WTC11 (cell line): ENCODE results near the gene TBC1D20. TPM values are rescaled to one million over a fixed set of nuclear protein-coding genes. Genes with fewer than 3 reads are reported as not detected.

Source experiments
- ATAC-seq: fragments of 200-7000 bp; cut with Tn5 transposase; 2 replicates; pipeline ENCODE4 v1.10.0; 2021; ENCODE audit warnings: mild to moderate bottlenecking, moderate library complexity
- CTCF ChIA-PET: fragments of 300-600 bp; sonication (Branson Sonifier 250); formaldehyde crosslinking; loops from one replicate; lab custom pipeline; 2021; ENCODE audit warnings: antibody characterized with exemption; lab: Charles Lee
- POLR2A ChIA-PET: fragments of 350-600 bp; sonication (Branson Sonifier 250); formaldehyde crosslinking; loops from one replicate; lab custom pipeline; 2021; ENCODE audit warnings: antibody characterized with exemption; lab: Charles Lee
- DNase-seq: peaks from one replicate; pipeline ENCODE4 v3.0.0; 2021; ENCODE audit warnings: low spot score
- H3K27ac Mint-ChIP-seq: 2 replicates; pipeline ENCODE4 v1.8.0; 2021; ENCODE audit warnings: mixed read lengths
- H3K27me3 Mint-ChIP-seq: 2 replicates; pipeline ENCODE4 v1.8.0; 2021; ENCODE audit warnings: low read depth, mild to moderate bottlenecking, moderate library complexity, mixed read lengths
- H3K36me3 Mint-ChIP-seq: 2 replicates; pipeline ENCODE4 v1.8.0; 2021; ENCODE audit warnings: mixed read lengths
- H3K4me1 Mint-ChIP-seq: 2 replicates; pipeline ENCODE4 v1.8.0; 2022; ENCODE audit warnings: mixed read lengths
- H3K4me3 Mint-ChIP-seq: 2 replicates; pipeline ENCODE4 v1.8.0; 2021; ENCODE audit warnings: mild to moderate bottlenecking, moderate library complexity, mixed read lengths
- H3K9me3 Mint-ChIP-seq: 2 replicates; pipeline ENCODE4 v1.8.0; 2021; ENCODE audit warnings: mixed read lengths
- ATF1 ChIP-seq: sonication (generic); formaldehyde crosslinking; IDR thresholded peaks from 2 replicates; pipeline ENCODE4 v1.8.1; 2023; ENCODE audit warnings: mild to moderate bottlenecking, moderate library complexity, missing genetic modification reagents
- E2F1 ChIP-seq: sonication (generic); formaldehyde crosslinking; IDR thresholded peaks from 2 replicates; pipeline ENCODE4 v1.8.0; 2022; ENCODE audit warnings: mild to moderate bottlenecking, missing genetic modification reagents
- E2F5 ChIP-seq: sonication (generic); formaldehyde crosslinking; IDR thresholded peaks from 2 replicates; pipeline ENCODE4 v1.8.1; 2022; ENCODE audit warnings: mild to moderate bottlenecking, moderate library complexity, missing genetic modification reagents
- ELF4 ChIP-seq: sonication (generic); formaldehyde crosslinking; IDR thresholded peaks from 2 replicates; pipeline ENCODE4 v1.8.1; 2022; ENCODE audit warnings: low read depth, mild to moderate bottlenecking, moderate library complexity, missing genetic modification reagents
- EMX1 ChIP-seq: fragments of 250-450 bp; sonication (Bioruptor Pico); IDR thresholded peaks from 2 replicates; pipeline ENCODE4 v1.8.0; 2021; ENCODE audit warnings: mild to moderate bottlenecking
- ERG ChIP-seq: fragments of 250-450 bp; sonication (Bioruptor Pico); IDR thresholded peaks from 2 replicates; pipeline ENCODE4 v1.8.0; 2021; ENCODE audit warnings: mild to moderate bottlenecking
- ESRRA ChIP-seq: sonication (generic); formaldehyde crosslinking; IDR thresholded peaks from 2 replicates; pipeline ENCODE4 v1.8.1; 2022; ENCODE audit warnings: mild to moderate bottlenecking, missing genetic modification reagents, borderline replicate concordance
- FOXP1 ChIP-seq: sonication (generic); formaldehyde crosslinking; IDR thresholded peaks from 2 replicates; pipeline ENCODE4 v1.8.0; 2022; ENCODE audit warnings: missing genetic modification reagents, mild to moderate bottlenecking, moderate library complexity, borderline replicate concordance
- GTF2I ChIP-seq: fragments of 250-450 bp; sonication (Bioruptor Pico); conservative IDR thresholded peaks from 2 replicates; pipeline ENCODE4 v1.4.0; 2021; ENCODE audit warnings: mild to moderate bottlenecking
- KAT7 ChIP-seq: sonication (generic); formaldehyde crosslinking; IDR thresholded peaks from 2 replicates; pipeline ENCODE4 v1.8.1; 2023; ENCODE audit warnings: missing genetic modification reagents, mild to moderate bottlenecking, borderline replicate concordance
- NFE2L1 ChIP-seq: sonication (generic); formaldehyde crosslinking; IDR thresholded peaks from 2 replicates; pipeline ENCODE4 v1.8.1; 2023; ENCODE audit warnings: missing genetic modification reagents
- RORB ChIP-seq: fragments of 250-450 bp; sonication (Bioruptor Pico); IDR thresholded peaks from 2 replicates; pipeline ENCODE4 v1.9.0; 2021; ENCODE audit warnings: mild to moderate bottlenecking
- SP1 ChIP-seq: sonication (generic); formaldehyde crosslinking; conservative IDR thresholded peaks from 2 replicates; pipeline ENCODE4 v1.8.1; 2022; ENCODE audit warnings: missing genetic modification reagents
- TCF7 ChIP-seq: sonication (generic); formaldehyde crosslinking; IDR thresholded peaks from 2 replicates; pipeline ENCODE4 v1.8.0; 2022; ENCODE audit warnings: mild to moderate bottlenecking, low read depth, missing genetic modification reagents, moderate library complexity
- TEAD1 ChIP-seq: sonication (generic); formaldehyde crosslinking; IDR thresholded peaks from 2 replicates; pipeline ENCODE4 v1.8.0; 2022; ENCODE audit warnings: mild to moderate bottlenecking, missing genetic modification reagents
- TP53 ChIP-seq: sonication (generic); formaldehyde crosslinking; IDR thresholded peaks from 2 replicates; pipeline ENCODE4 v1.8.1; 2023; ENCODE audit warnings: mild to moderate bottlenecking, missing genetic modification reagents
- ZBTB21 ChIP-seq: sonication (generic); formaldehyde crosslinking; IDR thresholded peaks from 2 replicates; pipeline ENCODE4 v1.8.1; 2023; ENCODE audit warnings: mild to moderate bottlenecking, missing genetic modification reagents, borderline replicate concordance
- ZNF138 ChIP-seq: sonication (generic); formaldehyde crosslinking; conservative IDR thresholded peaks from 2 replicates; pipeline ENCODE4 v1.8.1; 2022; ENCODE audit warnings: mild to moderate bottlenecking, moderate library complexity, missing genetic modification reagents
- ZNF232 ChIP-seq: sonication (generic); formaldehyde crosslinking; IDR thresholded peaks from 2 replicates; pipeline ENCODE4 v1.8.0; 2022; ENCODE audit warnings: mild to moderate bottlenecking, missing genetic modification reagents
- ZNF263 ChIP-seq: sonication (generic); formaldehyde crosslinking; IDR thresholded peaks from 2 replicates; pipeline ENCODE4 v1.8.1; 2022; ENCODE audit warnings: low read depth, mild to moderate bottlenecking, moderate library complexity, missing genetic modification reagents
- ZNF281 ChIP-seq: sonication (generic); formaldehyde crosslinking; IDR thresholded peaks from 2 replicates; pipeline ENCODE4 v1.8.0; 2023; ENCODE audit warnings: mild to moderate bottlenecking, missing genetic modification reagents
- total RNA-seq: library from RNA; stranded (reverse); gene quantifications from 3 replicates; pipeline ENCODE4 v1.2.3, GENCODE V29; 2021
- TF ChIP-seq, protein P1 (sequence below): fragments of 250-450 bp; sonication (Bioruptor Pico); IDR thresholded peaks from 2 replicates; pipeline ENCODE4 v1.9.0; 2021; ENCODE audit warnings: mild to moderate bottlenecking
- TF ChIP-seq, protein P2 (sequence below): sonication (generic); formaldehyde crosslinking; IDR thresholded peaks from 2 replicates; pipeline ENCODE4 v1.8.1; 2023; ENCODE audit warnings: mild to moderate bottlenecking, moderate library complexity, missing genetic modification reagents

Gene TBC1D20
- total RNA-seq, 1 experiment from 2014 or later = 14.6 TPM

DNA sequence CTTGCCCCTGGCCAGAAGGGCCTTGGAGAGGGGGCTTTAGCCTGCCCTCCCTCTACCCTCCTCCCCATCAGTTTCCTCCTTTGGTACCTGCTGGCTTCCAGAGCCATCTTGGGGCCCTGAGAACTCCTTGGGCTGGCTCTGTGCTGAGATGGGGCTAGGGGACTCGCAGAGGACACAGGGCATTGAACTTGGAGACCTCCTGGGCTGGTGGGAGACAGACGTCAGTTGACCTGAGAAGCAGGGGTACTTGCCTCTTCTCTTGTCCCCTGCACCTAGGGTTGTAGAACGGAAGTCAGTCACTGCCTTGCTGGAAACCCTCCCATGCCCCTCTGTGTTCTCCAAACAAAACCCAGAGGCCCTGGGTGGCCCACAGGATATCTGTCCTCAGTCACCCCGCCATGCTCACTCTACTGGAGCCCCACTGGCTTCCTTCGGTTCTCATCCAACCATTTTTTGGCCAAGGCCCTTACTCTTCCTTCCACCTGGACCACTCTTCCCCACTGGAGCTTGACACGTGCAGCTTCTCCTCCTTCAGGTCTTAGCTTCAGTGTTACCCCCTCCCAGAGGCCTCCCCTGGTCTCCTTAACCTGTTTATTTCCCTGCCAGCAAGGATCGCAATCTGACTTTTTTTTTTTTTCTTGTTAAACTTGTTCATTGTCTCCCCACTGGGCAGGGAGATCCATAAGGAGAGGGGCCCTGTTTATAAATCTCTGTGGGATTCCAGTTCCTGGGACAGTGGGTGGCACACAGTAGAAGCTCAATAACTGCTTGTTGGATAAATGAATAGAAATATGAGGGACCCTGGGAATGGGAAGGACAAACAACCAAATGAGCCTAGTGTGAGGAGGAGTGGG, 53.3 kb downstream of the TBC1D20 start:
- H3K4me3 Mint-ChIP-seq = peak overlapping the region; percentile 86
- ChIA-PET CTCF (interaction anchor here (0.9 to 1.0 kb wide), 2 partner anchors 23 to 49 kb away, joined by 3 read pairs; no protein-coding TSS in a partner anchor), POLR2A (interaction anchor here (0.5 kb wide), 1 partner anchor 19 kb away, joined by 3 read pairs; no protein-coding TSS in a partner anchor)
- H3K4me1 Mint-ChIP-seq = peaks cover 21% of the 10 kb centered on the region
- ATAC-seq (no peak), DNase-seq (no peak)
- peaks cover 12% of the 10 kb centered on the region for H3K9me3 Mint-ChIP-seq
- H3K27me3 Mint-ChIP-seq = no peaks in the 10 kb centered on the region; the same call in 1 of the 2 replicates
- H3K27ac Mint-ChIP-seq = peak overlapping the region; percentile 68; the same call in 1 of the 2 replicates
- peaks cover 39% of the 10 kb centered on the region for H3K36me3 Mint-ChIP-seq
- TF ChIP-seq ZBTB21 (CRISPR knock-in tag) (no peak), NFE2L1 (0 out of 2 replicates have a peak, but pooled peaks have one; percentile 18)

GRCh38 chr20:407953-408842, 54.1 kb downstream of the TBC1D20 start, which contains the start of gene RBCK1:
Gene RBCK1, plus strand, starts transcription at chr20:408299. Its CDS starts 459 bp downstream, at chr20:408758.
- Mint-ChIP-seq H3K4me1 (peaks cover 21% of the 10 kb centered on the region), H3K36me3 (peaks cover 35% of the 10 kb centered on the region), H3K27me3 (peaks cover 5% of the 10 kb centered on the region; the same call in 1 of the 2 replicates), H3K9me3 (peaks cover 21% of the 10 kb centered on the region), H3K27ac (peak within 1 kb of the TSS; percentile 97), H3K4me3 (peak within 1 kb of the TSS; percentile 86)
- POLR2A ChIA-PET = interaction anchor here (0.6 to 1.8 kb wide), 14 partner anchors 10 to 237 kb away, joined by 3 to 11 read pairs (median 4); partner anchors contain the start of genes NRSN2 and TRIB3
- ATAC-seq = peak; percentile 18
- CTCF ChIA-PET = interaction anchor here (0.8 to 1.8 kb wide), 11 partner anchors 9 to 353 kb away, joined by 3 to 23 read pairs (median 4); partner anchors contain the start of genes NRSN2 and TBC1D20
- DNase-seq = peak; percentile 70
- 0 out of 2 replicates have a peak, but pooled peaks have one; percentile 61 for TF ChIP-seq FOXP1
- TF ChIP-seq ZNF263 (CRISPR knock-in tag) = no peak
- TF ChIP-seq, protein P1, sequence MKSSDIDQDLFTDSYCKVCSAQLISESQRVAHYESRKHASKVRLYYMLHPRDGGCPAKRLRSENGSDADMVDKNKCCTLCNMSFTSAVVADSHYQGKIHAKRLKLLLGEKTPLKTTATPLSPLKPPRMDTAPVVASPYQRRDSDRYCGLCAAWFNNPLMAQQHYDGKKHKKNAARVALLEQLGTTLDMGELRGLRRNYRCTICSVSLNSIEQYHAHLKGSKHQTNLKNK (CRISPR knock-in tag) = no peak
- no peak for TF ChIP-seq E2F1
- TF ChIP-seq, protein P2, sequence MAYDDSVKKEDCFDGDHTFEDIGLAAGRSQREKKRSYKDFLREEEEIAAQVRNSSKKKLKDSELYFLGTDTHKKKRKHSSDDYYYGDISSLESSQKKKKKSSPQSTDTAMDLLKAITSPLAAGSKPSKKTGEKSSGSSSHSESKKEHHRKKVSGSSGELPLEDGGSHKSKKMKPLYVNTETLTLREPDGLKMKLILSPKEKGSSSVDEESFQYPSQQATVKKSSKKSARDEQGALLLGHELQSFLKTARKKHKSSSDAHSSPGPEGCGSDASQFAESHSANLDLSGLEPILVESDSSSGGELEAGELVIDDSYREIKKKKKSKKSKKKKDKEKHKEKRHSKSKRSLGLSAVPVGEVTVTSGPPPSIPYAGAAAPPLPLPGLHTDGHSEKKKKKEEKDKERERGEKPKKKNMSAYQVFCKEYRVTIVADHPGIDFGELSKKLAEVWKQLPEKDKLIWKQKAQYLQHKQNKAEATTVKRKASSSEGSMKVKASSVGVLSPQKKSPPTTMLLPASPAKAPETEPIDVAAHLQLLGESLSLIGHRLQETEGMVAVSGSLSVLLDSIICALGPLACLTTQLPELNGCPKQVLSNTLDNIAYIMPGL (CRISPR knock-in tag) = peak; percentile 52; the same call in 1 of the 2 replicates
- no peak for TF ChIP-seq ZNF281 (CRISPR knock-in tag)
- TF ChIP-seq ESRRA (CRISPR knock-in tag) = no peak
- no peak for TF ChIP-seq ELF4
- 0 out of 2 replicates have a peak, but pooled peaks have one; percentile 18 for TF ChIP-seq TEAD1 (CRISPR knock-in tag)
- TF ChIP-seq ZNF138 (CRISPR knock-in tag) = no peak
- TF ChIP-seq E2F5 (CRISPR knock-in tag) = 0 out of 2 replicates have a peak, but pooled peaks have one; percentile 24
- TF ChIP-seq TCF7 (CRISPR knock-in tag) = 0 out of 2 replicates have a peak, but pooled peaks have one; percentile 83
- no peak for TF ChIP-seq RORB (CRISPR knock-in tag)
- TF ChIP-seq ERG (CRISPR knock-in tag) = no peak
- TF ChIP-seq ZNF232 (CRISPR knock-in tag) = 0 out of 2 replicates have a peak, but pooled peaks have one; percentile 46
- no peak for TF ChIP-seq EMX1 (CRISPR knock-in tag)
- TF ChIP-seq GTF2I = no peak
- peak; percentile 36; the same call in 1 of the 2 replicates for TF ChIP-seq TP53 (CRISPR knock-in tag)
- TF ChIP-seq ATF1 (CRISPR knock-in tag) = no peak
- 0 out of 2 replicates have a peak, but pooled peaks have one; percentile 76 for TF ChIP-seq KAT7 (CRISPR knock-in tag)
- 0 out of 2 replicates have a peak, but pooled peaks have one; percentile 7 for TF ChIP-seq SP1
